ENCODE results near the gene RFX3. TPM values are rescaled to one million over a fixed set of nuclear protein-coding genes. Genes with fewer than 3 reads are reported as not detected.

The RFX3 gene
- total RNA-seq, 2 donors from 2014 or later: 27.5 to 28.2 TPM

- Mint-ChIP-seq H3K4me3 (no peak overlapping the region), H3K9me3 (no peaks in the 10 kb centered on the region), H3K27ac (no peak overlapping the region), H3K27me3 (ENCODE audit: insufficient read depth) (no peaks in the 10 kb centered on the region), H3K4me1 (peaks cover 3% of the 10 kb centered on the region), H3K36me3 (ENCODE audit: low read depth) (peaks cover 3% of the 10 kb centered on the region)
- TF ChIP-seq, protein P1, sequence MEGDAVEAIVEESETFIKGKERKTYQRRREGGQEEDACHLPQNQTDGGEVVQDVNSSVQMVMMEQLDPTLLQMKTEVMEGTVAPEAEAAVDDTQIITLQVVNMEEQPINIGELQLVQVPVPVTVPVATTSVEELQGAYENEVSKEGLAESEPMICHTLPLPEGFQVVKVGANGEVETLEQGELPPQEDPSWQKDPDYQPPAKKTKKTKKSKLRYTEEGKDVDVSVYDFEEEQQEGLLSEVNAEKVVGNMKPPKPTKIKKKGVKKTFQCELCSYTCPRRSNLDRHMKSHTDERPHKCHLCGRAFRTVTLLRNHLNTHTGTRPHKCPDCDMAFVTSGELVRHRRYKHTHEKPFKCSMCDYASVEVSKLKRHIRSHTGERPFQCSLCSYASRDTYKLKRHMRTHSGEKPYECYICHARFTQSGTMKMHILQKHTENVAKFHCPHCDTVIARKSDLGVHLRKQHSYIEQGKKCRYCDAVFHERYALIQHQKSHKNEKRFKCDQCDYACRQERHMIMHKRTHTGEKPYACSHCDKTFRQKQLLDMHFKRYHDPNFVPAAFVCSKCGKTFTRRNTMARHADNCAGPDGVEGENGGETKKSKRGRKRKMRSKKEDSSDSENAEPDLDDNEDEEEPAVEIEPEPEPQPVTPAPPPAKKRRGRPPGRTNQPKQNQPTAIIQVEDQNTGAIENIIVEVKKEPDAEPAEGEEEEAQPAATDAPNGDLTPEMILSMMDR (conservative IDR thresholded peaks at IDR 0.05): no peak
- H3K27ac ChIP-seq (ENCODE audit: low read depth, low read length): no peak overlapping the region
- no peaks in the 10 kb centered on the region for H3K36me3 ChIP-seq (ENCODE audit: control insufficient read depth, insufficient read depth, low read length)
- no peaks in the 10 kb centered on the region for H3K4me1 ChIP-seq (ENCODE audit: control insufficient read depth, insufficient read depth, low read length)
- no peak overlapping the region for H3K9ac ChIP-seq (ENCODE audit: extremely low read depth, low read length, poor library complexity, severe bottlenecking)
- H3K9me3 ChIP-seq (ENCODE audit: control insufficient read depth, low read length): no peaks in the 10 kb centered on the region
- no peak for DNase-seq
- no peaks in the 10 kb centered on the region for H3K27me3 ChIP-seq (ENCODE audit: control insufficient read depth, insufficient read depth, low read length, poor library complexity, severe bottlenecking)
- no peak overlapping the region for H3K4me3 ChIP-seq (ENCODE audit: low read length)
- WGBS, 2 experiments (ENCODE audit: insufficient coverage in 1 of 2, insufficient read length in 1 of 2): 92 to 100% methylated on average over 1 to 6 of the region's 6 CpGs
These were observed 61.7 kb downstream of the RFX3 start for GRCh38 chr9:3464033-3464638.

- Mint-ChIP-seq H3K27ac (no peak overlapping the region), H3K27me3 (ENCODE audit: insufficient read depth) (no peaks in the 10 kb centered on the region), H3K9me3 (no peaks in the 10 kb centered on the region), H3K4me1 (no peaks in the 10 kb centered on the region), H3K4me3 (no peak overlapping the region), H3K36me3 (ENCODE audit: low read depth) (no peaks in the 10 kb centered on the region)
- no peaks in the 10 kb centered on the region for H3K4me1 ChIP-seq (ENCODE audit: control insufficient read depth, insufficient read depth, low read length)
- no peaks in the 10 kb centered on the region for H3K9me3 ChIP-seq (ENCODE audit: control insufficient read depth, low read length)
- no peak overlapping the region for H3K27ac ChIP-seq (ENCODE audit: low read depth, low read length)
- WGBS, 2 experiments (ENCODE audit: insufficient coverage in 1 of 2, insufficient read length in 1 of 2): 93 to 100% methylated on average over 1 to 3 of the region's 3 CpGs
- H3K9ac ChIP-seq (ENCODE audit: extremely low read depth, low read length, poor library complexity, severe bottlenecking): no peak overlapping the region
- H3K4me3 ChIP-seq (ENCODE audit: low read length): no peak overlapping the region
- H3K27me3 ChIP-seq (ENCODE audit: control insufficient read depth, insufficient read depth, low read length, poor library complexity, severe bottlenecking): no peaks in the 10 kb centered on the region
- no peak for DNase-seq
- TF ChIP-seq, protein P1 (conservative IDR thresholded peaks at IDR 0.05): no peak
- H3K36me3 ChIP-seq (ENCODE audit: control insufficient read depth, insufficient read depth, low read length): no peaks in the 10 kb centered on the region
These were observed 66.9 kb downstream of the RFX3 start for GRCh38 chr9:3458806-3459475.

DNA sequence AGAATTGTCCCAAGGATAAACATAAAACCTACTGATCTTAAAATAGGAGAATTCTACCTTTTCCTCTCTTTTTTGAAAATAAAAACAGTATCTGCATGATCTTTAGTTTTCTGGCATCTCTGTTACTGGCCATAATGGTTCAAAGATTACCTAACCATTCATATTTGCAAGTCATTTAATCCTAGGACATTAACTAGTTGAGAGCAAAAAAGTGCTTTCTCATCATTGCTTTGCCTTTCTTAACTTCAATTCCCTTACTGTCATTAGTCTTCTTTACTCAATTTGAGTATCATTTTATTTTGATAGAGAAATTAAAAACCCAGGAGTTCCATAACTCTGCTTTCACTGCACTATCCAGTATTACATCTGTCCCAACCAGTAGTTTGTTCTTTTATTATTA lies 68.6 kb downstream of the RFX3 start:
- peaks cover under 1% of the 10 kb centered on the region for H3K36me3 Mint-ChIP-seq (ENCODE audit: low read depth)
- no peak overlapping the region for H3K27ac ChIP-seq (ENCODE audit: low read depth, low read length)

More for the DNA sequence above, 68.6 kb downstream of the RFX3 start:
- Mint-ChIP-seq H3K4me3 (no peak overlapping the region), H3K9me3 (no peaks in the 10 kb centered on the region), H3K27me3 (ENCODE audit: insufficient read depth) (no peaks in the 10 kb centered on the region), H3K27ac (no peak overlapping the region), H3K4me1 (no peaks in the 10 kb centered on the region)
- no peaks in the 10 kb centered on the region for H3K27me3 ChIP-seq (ENCODE audit: control insufficient read depth, insufficient read depth, low read length, poor library complexity, severe bottlenecking)
- H3K4me1 ChIP-seq (ENCODE audit: control insufficient read depth, insufficient read depth, low read length): no peaks in the 10 kb centered on the region
- H3K4me3 ChIP-seq (ENCODE audit: low read length): no peak overlapping the region
- no peak for DNase-seq
- TF ChIP-seq, protein P1 (conservative IDR thresholded peaks at IDR 0.05): no peak
- no peaks in the 10 kb centered on the region for H3K9me3 ChIP-seq (ENCODE audit: control insufficient read depth, low read length)
- H3K36me3 ChIP-seq (ENCODE audit: control insufficient read depth, insufficient read depth, low read length): no peaks in the 10 kb centered on the region
- no peak overlapping the region for H3K9ac ChIP-seq (ENCODE audit: extremely low read depth, low read length, poor library complexity, severe bottlenecking)
